Stimulated activated CD8-positive, alpha-beta memory T cell treated with anti-CD3 and anti-CD28 coated beads, Interleukin-4, amount 100 ng/mL, for 48 hours (primary cell): Measurements from ENCODE around the gene BICD1.

ENCODE experiments used
- DNase-seq: peaks from one replicate; pipeline ENCODE4 v3.0.0-alpha.2; 2020

BICD1 gene

DNA sequence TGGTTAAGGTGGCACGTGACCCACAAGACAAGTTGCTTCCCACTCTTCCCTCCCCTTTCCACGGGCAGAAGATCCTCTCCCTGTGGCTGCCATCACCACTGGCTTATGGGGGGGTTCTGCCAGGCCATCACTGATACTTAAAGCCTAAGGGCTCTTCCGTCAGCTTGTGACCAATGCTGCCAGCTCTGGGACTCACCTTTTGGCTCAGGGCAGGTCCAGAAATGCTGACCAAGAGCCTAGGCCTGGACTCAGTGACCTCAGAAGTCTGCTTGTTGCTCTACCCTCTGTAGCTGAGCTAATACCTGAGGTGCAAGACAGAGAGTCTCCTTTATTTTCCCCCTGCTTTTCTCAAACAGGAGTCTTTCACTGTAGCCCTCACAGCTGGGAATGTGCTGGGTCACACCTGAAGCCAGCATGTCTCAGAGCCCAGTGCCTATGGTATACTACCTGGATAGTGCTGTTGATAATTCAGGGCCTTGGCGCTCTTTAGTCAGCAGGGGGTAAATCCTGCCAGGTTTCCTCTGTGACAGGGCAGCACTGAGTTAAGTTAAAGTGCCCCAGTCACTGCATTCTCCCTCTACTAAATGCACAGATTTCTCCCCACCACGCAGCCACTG, 312.4 kb downstream of the BICD1 start:
- DNase-seq, result no peak

DNA sequence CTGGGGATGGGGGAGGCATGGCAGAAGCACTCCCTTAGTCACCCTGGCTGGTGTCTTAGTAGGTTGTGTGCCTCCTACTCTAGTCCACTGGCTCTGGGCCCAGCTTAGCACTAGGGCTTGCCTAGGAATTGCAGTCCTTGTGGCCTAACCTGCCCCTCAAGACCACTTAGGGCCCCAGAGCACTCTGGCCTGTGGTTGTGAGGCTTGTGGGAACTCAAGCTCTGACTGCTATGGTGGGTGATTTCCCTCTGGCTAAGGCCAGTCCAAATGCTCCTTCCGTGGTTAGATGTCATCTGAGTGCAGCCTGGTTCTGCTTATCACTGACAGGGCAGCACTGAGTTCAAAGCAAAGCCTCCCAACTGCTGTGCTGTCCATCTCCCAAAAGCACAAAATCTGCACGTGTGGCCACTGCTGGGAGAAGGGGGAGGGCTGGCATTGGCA, 312.9 kb downstream of the BICD1 start:
- DNase-seq, result no peak

DNA sequence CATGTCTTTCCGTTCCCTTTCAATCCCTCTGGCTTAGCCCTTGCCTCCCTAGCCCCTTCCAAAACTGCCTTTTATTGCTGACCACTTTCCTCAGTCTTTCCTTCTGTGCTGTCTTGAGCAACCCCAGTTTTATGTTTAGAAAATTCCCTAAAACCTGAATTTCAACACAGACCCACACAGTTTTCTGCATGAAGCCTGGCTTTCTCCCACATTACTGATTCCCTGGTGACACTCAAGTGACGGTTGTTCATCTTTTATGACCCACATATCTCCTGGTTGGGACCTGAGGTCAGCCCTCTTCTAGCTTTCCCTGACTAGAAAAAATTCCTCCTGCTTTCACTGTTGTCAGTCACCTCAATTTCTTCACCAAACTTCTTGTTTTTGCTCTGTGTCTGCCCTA, 313.7 kb downstream of the BICD1 start:
- no peak for DNase-seq

DNA sequence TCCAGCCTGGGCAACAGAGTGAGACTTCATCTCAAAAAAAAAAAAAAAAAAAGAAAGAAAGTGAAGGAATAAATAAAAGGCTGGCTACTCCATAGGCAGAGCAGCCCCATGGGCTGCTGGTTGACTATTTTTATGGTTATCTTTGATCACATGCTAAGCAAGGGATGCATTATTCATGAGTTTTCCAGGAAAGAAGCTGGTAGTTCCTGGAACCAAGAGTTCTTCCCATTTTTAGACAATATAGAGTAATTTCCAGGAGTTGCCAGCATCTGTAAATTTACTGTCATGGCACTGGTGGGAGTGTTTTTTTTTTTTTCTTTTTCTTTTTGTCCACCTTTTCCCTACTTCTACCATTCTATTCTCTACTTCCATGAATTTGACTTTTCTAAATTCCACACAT, 316.9 kb downstream of the BICD1 start:
- DNase-seq, result no peak

DNA sequence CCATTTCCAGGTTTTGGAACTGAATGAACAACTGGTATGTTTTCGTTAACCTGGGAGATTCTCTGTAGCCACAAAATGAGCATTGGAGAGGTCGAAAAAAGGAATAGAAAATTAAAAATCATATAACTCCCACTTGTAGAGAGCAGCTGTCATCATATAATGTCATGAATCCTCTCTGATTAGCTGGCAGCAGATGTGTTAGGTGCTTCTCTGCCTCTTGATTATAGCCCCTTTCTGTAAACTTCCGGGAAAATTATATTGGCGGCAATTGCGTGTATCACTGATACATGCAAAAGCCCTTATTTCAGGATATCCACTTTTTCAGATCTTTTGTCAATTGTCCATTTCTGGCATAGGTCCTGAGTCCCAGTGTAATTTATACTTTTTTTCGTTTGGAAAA, 324.4 kb downstream of the BICD1 start:
- no peak for DNase-seq
